Stimulated activated CD8-positive, alpha-beta memory T cell treated with anti-CD3 and anti-CD28 coated beads, Interleukin-4, amount 100 ng/mL, for 48 hours (primary cell): ENCODE results near the gene KIAA0753.
A peak's percentile ranks its signal among the peaks of the same experiment; 100 is the strongest.
"Not testable (repeated sequence)": the region's sequence is repeated elsewhere in the genome, so short reads cannot be mapped to it uniquely, and the experiment has no call there.

ENCODE experiments used
- DNase-seq: peaks from one replicate; pipeline ENCODE4 v3.0.0-alpha.2; 2020

The KIAA0753 gene

DNA sequence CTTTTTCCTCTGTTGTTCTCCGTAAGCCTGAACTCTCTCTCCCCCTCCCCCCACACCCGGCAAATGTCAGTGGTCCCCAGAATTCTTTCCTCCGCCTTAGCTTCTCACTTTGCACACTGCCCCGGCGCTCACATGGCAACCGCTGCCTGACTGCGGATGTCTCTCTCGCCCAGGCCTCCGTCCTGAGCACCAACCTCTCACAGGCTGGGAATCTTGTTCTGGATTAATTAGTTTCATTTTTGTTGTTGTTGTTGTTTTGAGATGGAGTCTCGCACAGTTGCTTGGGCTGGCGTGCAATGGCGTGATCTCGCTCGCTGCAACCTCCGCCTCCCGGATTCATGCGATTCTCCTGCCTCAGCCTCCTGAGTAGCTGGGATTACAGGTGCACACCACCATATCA lies 27.7 kb upstream of the KIAA0753 start:
- no peak for DNase-seq

DNA sequence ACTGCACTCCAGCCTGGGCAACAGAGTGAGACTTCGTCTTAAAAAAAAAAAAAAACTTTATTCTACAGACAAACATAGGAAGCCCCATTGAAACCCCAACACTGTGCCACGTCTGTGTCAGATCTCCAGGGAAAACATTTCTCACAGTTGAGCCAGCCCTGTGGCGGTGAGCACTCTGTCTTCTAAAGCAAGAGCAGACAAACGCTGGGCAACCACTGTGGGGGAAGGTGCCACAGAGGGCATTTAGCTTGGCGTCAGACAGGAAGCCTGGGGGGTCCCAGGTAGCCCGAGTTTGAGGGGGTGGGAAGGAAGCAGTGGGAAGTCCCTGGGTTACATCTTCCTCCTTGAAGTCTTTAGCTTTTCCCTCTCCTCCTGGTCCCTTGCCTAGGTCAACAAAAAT lies 27.0 kb upstream of the KIAA0753 start:
- DNase-seq: no peak

DNA sequence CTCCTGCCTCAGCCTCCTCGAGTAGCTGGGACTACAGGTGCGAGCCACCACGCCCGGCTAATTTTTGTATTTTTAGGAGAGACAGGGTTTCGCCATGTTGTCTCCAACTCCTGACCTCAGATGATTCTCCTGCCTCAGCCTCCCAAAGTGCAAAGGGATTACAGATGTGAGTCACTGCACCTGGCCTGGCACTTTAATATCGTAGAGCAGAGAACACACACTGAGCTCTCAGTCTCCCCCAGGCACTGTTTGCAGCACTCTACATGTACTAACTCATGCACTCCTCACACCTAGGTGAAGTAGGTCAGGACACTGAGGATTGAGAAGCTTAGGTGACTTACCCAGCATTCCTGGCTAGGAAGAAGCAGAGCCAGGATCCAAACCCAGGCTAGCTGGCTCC lies 26.0 kb upstream of the KIAA0753 start:
- DNase-seq: no peak

DNA sequence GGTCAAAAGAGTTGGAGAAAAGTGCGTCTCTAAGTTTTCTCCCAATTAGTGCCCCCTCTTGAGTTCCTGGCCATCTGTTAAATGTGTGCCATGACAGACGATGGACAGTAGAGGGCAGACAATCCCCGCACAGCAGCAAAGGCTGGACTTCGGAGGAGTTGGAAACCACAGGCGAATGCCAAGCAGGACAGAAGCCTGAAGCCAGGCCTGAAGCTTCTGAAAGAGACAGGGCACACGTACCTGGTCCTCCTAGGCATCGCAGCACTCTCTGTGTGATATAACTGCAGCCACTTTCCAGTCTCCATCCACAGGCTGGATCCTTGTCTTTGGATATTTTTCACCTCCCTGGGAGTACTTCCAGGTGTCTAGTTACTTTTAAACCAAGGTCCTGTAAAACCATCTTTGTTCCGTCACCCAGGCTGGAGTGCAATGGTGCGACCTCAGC lies 25.6 kb upstream of the KIAA0753 start:
- DNase-seq: peak; percentile 67

DNA sequence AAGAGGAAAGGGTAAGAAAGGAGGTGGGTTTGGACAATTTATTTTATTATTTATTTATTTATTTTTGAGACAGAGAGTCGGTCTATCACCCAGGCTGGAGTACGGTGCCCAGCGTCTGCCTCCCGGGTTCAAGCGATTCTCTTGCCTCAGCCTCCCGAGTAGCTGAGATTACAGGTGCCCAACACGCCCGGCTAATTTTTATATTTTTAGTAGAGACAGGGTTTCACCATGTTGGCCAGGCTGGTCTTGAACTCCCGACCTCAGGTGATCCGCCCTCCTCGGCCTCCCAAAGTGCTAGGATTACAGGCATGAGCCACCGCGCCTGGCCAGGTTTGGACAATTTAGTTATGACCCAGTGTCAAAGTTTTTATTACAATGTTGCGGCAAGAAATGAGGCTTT lies 22.7 kb upstream of the KIAA0753 start:
- DNase-seq: not testable (repeated sequence)

DNA sequence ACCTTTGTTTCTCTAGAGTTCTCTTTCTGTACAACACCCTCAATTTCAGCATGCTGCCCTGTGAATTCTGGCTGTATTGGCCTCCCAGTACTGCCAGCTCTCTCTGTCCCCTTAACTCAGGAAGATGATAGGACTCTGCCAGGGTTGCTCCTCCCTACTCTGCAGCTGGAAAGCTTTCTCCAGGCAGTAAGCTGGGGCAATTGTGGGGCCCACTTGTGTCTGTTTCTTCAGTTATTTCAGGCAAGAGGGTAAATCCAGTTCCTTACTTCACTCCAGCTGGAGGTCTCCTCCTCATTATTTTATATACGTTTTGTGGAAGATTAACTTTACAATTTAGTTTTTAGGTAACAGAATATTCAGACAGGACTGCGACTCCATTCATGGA lies 20.9 kb upstream of the KIAA0753 start:
- DNase-seq: no peak

DNA sequence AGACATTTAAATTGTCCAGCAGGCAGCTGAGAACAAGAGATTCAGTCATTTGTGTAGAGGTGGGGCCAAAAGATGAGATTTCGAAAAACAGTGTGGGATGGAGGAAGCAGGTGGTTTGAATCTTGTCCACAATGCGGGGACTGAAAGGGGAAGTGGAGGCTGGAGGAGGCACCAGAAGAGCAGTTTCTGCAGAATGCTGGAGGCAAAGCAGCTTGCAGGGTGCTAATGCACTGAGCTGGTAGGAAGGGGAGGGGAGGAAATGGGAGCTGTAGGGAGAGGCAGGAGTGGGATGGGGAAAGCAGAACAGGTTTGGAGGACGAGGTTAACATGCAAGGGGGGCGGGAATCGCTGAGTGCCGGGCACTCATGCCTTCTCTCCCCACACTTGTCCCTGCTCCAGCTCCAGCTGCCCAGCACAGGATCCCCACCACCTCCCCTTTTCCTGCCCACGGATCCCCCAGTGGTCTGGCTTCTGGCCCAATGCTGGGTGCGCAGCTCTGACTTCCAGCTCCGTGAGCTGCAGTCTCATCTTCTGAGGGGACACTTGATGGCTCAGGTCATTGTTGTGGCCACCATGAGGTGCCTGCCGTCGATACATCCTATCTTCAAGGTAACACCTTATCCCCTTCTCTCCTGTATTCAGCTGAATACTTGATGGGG lies 20.4 kb upstream of the KIAA0753 start:
- peak; percentile 39 for DNase-seq

DNA sequence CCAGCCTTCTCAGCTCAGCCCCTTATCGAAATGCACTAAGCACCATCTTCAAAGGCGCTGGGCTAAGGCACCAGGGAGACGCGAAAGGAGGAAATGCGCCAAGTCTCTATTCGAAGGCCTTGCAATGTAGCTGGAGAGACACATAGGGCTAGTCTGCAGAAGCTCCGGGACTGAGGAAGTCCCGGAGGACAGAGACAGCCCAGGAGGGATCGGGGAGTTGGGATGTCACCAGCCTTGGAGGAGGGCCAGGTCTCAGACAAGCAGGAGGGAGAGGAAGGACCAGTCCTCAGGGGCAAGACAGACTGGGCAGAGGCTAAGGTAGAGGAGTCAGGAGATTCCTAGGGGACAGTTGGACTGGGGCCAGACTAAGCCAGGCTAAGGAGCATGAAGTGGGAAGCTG lies 19.6 kb upstream of the KIAA0753 start:
- no peak for DNase-seq

DNA sequence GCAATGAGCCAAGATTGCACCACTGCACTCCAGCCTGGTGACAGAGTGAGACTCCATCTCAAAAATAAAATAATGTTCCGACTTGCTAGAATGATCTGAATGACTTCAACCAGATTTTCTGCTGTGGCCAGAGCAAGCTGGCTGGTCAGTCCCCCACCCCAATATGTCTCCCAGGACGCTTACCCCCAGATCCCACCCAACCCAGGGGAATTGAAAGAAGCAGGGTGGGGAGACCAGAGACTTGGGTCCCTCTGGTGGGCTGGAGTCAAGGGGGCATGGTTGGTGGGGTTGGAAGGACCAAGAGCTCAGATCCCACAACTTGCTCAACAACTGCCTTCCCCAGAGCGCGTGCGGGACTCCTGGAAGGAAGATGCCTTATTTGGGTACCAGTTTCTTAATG lies 17.9 kb upstream of the KIAA0753 start:
- DNase-seq: not testable (repeated sequence)

DNA sequence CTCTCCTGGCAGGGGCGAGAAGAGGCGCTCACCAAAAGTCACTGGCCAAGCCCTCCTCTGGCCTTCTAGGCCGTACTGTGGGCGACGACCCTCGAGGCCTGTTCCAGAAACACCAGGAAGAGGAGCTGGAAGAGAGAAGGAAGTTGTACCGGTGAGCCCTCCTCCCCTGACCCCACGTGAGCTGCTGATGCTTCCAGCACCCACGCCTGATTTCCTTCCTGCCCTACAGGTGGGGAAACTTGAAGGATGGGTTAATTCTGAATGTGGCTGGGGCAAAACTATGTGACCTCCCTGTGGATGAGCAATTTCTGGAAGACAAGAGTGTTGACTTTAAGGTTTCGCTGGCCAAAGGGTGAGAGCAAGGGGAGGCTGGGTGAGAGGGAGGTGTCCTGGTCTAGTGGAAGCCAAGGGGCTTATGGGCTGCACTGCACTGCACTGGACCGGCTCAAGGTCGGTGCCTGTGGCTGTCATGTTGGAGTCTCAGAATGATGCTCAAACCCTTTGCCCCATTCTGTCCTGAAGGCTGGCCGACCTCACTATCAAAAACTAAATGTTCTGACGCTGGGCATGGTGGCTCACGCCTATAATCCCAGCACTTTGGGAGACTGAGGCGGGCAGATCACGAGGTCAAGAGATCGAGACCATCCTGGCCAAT lies 17.2 kb upstream of the KIAA0753 start:
- DNase-seq: no peak

DNA sequence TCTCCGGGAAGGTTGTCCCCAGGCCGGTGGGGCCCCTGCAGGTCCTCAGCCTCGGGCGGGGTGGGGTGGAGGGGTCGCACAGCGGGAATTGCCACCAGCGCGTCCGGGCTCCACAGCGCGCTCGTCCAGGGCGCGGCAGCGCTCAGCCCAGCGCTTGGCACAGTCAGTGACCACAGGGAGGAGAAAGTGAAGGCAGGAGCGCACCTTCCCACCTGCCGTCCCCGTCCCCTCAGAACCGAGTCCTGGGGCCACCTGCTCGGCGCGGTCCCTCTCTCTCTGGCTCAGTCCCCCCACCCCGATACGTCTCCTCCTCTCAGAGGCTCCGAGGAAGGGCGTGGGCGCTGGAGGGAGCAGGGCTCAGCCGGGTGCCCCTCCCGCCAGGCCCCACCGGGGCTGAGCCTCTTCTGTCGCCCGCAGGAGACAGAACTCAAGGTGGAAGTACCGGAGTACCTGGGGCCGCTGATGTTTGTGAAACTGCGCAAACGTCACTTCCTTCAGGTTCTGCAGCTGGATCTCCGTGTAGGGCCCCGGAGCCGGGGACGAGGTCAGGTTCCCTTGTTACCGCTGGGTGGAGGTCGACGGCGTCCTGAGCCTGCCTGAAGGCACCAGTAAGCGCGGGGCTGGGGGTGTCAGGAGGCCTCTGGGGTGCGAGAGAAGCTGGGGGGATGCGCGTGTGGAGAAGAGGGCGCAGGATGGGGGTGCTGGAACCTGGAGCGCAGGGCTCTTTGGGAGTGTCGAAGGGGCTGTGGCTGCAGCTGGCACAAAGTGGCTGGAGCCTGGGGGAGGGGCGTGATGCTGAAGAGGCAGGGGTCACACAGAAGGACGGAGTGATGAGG lies 16.5 kb upstream of the KIAA0753 start:
- peak; percentile 57 for DNase-seq

DNA sequence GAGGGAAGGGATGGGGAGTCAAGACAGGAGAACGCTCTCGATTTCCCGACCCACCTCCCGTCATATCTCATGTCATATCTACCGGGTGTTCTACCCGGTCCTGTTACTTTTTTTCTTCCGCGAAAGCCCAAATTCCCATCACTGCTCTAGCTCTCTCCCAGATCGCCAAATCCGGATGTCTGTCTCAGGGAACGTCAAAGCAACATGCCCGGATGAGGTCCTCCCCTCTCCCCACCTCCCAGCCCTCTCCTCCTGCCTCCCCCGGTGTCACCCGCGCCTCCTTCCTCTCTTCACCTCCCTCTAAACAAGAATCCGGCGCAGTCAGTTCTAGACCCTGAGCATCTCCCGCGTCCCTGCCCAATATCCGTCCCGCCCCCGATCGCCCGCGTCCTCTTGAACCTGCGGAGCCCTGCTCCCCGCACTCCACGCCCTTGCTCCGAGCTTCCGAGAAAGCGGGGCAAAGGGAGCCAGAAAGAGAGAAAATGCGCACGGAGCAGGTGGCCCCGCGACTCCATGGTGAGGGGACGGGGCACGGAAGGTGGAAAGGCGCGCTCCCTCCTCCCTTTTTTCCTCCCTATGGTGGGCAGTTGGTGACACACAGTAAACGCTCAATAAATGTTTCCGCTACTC lies 15.3 kb upstream of the KIAA0753 start:
- DNase-seq: not testable (repeated sequence)

DNA sequence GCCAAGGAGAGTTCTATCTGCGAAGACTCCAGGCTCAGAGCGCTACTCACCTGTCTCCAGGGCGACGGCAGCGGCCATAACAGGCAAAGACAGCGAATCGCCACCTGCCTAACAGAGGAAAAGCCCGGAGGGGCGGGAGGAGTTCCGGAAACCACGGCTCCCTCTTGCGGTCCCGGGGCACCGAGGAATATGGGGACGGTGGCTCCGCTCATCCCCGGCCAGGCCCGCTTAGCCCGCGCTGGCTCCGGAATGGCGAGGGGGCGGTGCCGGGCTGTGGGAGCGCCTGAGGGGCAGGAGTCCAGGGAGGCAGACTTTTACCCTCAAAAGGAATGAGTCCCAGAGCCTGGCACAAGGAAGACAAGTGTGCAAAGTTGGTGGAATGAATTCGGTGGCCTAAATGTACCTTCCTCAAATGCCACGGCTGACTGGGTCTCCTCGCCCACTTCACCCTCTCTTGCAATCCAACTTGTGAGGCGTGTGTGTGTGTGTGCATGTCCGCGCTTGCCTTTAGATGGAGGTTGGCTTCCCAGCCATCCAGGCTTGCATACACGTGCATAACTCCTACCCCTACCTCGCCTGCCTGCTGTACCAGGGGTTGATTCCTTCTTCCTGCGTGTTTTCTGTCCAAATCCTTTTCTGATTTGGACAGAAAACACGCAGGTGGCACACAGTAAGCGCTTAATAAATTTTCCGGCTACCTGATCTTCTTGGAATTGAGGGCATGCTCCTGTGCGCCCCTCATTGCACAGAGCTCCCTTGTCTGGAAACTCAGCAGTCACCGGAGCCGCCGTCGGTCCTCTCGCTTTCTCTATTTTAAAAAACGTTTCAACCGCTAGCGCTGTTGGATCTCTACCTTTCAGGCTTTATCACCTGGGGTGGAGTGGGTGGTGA lies 14.6 kb upstream of the KIAA0753 start:
- DNase-seq: no peak

DNA sequence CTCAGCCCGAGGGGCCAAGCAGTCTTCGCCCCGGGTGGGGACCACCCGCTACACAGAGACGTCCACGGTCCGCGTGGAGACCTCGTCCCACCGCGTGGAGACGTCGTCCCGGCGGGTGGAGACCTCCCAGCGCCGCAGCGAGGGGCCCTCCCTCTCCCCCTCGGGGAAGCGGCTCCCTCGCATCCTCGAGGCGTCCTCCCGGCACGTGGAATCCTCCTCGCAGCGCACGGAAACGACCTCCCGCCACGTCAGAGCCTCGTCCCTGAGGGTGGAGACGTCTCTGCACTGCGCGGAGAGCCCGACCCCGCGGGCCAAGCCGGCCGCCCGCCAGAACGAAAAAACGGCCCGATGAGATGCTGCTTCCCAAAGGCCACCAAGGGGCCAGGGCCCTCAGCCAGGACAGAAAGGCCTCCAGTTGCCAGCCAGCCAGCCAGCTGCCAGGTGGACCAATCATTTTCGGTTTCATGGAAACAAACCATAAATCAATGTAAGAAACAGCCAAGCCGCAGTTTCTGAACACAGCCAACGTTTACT lies 11.5 kb upstream of the KIAA0753 start:
- peak; percentile 55 for DNase-seq

DNA sequence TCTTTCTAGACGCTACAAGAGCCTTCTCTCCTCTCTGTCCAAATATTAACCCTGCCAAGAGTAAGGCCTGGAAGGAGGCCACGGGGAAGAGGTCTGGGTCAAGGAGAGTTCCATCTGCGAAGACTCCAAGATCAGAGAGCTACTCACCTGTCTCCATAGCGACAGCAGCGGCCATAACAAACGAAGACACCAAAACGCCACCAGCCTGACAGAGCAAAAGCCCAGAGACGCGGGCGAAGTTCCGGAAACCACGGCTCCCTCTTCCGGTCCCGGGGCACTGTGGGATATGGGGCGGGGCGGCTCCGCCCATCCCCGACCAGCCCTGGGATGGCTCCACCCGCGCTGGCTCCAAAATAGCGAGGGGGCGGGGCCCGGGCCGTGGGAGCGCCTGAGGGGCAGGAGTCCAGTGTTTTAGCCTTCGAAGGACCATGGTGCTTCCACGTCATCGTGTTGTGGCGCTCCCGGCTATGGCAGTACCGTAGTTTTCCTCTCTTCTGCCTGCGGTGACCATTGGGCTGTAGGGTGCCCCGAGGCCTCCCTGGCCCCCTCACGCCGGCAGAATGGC lies 10.9 kb upstream of the KIAA0753 start, which contains the start of the genes C17orf100 and MED31:
Gene C17orf100 (plus strand): TSS at position 409 of the 565 bp plus-strand sequence. CDS start 152 bp downstream, at position 561.
Gene MED31 (minus strand): TSS at position 252 of the 565 bp plus-strand sequence. CDS start 77 bp downstream, at position 175.
- peak; percentile 97 for DNase-seq

DNA sequence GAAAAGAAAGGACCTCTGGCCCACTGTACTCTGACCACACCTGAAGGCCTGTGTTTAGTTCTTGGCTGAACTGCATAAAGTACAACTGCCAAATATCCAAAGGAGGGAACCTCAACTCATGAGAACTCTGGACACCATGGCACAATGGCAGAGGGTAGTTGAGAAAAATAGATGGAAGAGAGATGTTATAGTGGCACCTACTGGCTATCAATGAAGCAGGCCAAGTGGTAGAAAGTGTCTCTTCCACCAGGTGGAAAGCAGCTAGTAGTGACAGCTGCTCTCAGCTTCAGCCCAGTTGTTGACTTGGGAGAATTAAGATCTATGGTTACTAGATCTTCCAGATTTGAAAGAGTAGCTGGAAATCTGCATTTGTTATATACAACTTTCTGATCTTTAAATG lies 7.7 kb upstream of the KIAA0753 start:
- DNase-seq: no peak

DNA sequence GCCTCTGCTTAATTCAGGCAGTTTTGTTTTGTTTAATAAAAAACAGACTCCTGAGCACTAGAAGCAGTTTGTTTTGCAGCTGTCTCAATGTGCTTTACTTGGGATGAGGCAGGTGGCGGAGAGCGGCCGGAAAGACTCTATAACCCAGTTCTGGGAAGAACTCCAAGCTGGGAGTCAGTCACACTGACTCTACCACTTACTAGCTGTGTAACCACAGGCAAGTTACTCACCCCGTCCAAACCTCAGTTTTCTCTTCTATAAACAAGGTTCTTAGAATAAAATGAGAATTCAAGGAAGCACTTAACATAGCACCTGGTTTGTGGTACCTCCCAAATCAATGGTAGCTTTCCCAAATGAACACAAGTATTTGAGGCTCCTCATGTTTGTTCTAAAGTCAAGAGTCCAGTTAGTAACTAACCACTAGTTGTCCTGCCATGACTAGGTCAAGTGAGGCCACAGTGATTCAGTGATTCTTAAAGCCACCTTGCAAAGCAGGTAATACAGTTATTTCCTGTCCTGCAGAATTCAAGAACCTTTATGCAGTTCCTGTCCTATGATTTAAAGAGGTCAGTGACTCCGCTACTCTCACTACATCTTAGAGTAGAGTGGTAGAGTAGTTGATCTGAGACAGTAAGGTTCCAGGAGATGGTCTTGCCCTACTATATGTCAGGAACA lies 3.1 kb upstream of the KIAA0753 start:
- no peak for DNase-seq

DNA sequence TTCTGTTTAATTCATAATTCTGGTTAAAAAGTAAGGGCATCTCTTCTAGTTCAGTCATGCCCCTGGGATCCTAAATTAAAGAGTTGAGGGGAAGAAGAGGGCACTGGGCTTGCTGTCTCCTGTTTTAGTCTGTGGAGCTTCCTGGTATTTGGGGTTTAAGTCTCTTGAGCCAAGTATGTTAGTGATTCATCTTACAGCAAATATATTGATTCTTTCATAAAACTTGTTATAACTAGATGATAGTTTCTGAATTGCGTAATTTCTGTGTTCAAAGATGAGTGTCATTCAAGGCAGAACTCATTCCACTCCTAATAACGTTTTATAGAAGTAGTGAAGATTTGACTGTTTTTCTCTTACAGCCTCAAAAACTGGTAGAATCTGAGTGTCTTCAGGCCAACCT lies 2.1 kb upstream of the KIAA0753 start:
- DNase-seq: no peak

DNA sequence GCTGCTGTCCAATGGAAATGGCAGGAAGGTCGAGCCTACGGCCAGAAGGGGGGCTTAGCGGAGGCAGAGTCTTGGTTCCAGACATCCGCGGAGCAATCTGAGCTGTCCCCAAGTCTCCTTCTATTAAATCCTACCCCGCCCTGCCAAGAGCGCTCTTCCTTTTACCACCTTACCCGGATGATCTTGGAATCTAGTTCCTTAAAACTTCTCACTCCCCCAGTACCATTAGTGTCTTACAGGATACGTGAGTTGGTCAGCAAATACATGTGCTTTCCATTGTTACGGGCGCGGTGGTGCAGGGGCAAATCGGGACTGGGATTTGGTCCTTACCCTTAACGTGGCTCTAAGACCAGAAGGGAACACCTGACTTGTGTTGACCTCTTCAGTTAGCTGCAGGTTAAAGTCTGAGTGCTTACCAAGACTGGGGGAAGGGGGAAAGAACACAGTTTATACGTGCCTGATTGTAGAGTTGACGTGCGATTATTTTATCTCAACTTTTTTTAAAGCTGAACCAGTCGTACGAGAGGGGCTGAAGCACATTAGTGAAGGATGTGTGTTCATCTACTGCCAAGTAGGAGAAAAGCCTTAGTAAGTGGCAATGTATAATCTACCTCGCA lies 844 bp upstream of the KIAA0753 start:
- DNase-seq: no peak
